Adrenal gland (tissue), 5 donors: Measurements from ENCODE around the gene ERC1.

Source experiments
- POLR2A ChIP-seq, 2 donors: fragments of 450-650 bp; IDR thresholded peaks; one replicate each; pipeline ENCODE4 v1.6.1; 2017; ENCODE audit warnings: antibody characterized with exemption in 2 of 2, mild to moderate bottlenecking in 2 of 2, moderate library complexity in 1 of 2
- TF ChIP-seq, protein P1 (sequence below), 6 experiments: fragments of 450-650 bp in 4 of 6; fragments of 200-600 bp in 2 of 6; sonication (generic) in 1 of 6; IDR thresholded peaks; 1 replicate in 5 of 6; 2 replicates in 1 of 6; pipeline versions ENCODE4 v1.5.1 to v1.8.0; 2016 to 2021; ENCODE audit warnings: antibody characterized with exemption in 6 of 6, mild to moderate bottlenecking in 2 of 6, moderate library complexity in 1 of 6
- donor health status: DM: no; HTN: no; CAD: no.

DNA sequence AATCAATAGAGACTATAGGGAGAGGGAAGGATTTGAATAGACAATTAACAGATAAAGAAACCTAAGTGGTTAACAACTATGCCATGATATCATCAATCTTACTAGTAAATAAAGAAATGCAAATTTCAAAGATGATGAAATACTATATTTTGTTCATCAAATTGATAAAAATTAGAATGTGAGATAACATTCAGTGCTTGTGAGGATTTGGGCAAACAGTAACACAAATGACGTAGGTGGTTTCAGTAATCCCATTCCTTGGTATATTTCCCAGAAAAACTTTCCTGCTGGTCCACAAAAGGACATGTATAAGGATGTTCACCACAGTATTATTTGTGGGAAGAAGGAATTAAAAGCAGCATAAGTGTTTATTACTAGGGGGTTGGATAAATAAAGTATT lies 136.0 kb downstream of the ERC1 start:
- TF ChIP-seq POLR2A (IDR thresholded peaks at IDR 0.05) = no peak
- TF ChIP-seq, protein P1, sequence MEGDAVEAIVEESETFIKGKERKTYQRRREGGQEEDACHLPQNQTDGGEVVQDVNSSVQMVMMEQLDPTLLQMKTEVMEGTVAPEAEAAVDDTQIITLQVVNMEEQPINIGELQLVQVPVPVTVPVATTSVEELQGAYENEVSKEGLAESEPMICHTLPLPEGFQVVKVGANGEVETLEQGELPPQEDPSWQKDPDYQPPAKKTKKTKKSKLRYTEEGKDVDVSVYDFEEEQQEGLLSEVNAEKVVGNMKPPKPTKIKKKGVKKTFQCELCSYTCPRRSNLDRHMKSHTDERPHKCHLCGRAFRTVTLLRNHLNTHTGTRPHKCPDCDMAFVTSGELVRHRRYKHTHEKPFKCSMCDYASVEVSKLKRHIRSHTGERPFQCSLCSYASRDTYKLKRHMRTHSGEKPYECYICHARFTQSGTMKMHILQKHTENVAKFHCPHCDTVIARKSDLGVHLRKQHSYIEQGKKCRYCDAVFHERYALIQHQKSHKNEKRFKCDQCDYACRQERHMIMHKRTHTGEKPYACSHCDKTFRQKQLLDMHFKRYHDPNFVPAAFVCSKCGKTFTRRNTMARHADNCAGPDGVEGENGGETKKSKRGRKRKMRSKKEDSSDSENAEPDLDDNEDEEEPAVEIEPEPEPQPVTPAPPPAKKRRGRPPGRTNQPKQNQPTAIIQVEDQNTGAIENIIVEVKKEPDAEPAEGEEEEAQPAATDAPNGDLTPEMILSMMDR (IDR thresholded peaks at IDR 0.05) = no peak
